HG03432 (cell line): Measurements from ENCODE around the gene CYP4F8.
"Not testable (repeated sequence)": the region's sequence is repeated elsewhere in the genome, so short reads cannot be mapped to it uniquely, and the experiment has no call there.

Source experiments
- ATAC-seq: cut with Tn5 transposase; IDR thresholded peaks from one replicate; pipeline ENCODE4 v1.9.1; 2021; ENCODE audit warnings: mild to moderate bottlenecking, moderate library complexity; ENCODE audit not compliant: unreplicated experiment

The CYP4F8 gene, protein sequence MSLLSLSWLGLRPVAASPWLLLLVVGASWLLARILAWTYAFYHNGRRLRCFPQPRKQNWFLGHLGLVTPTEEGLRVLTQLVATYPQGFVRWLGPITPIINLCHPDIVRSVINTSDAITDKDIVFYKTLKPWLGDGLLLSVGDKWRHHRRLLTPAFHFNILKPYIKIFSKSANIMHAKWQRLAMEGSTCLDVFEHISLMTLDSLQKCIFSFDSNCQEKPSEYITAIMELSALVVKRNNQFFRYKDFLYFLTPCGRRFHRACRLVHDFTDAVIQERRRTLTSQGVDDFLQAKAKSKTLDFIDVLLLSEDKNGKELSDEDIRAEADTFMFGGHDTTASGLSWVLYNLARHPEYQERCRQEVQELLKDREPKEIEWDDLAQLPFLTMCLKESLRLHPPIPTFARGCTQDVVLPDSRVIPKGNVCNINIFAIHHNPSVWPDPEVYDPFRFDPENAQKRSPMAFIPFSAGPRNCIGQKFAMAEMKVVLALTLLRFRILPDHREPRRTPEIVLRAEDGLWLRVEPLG

DNA sequence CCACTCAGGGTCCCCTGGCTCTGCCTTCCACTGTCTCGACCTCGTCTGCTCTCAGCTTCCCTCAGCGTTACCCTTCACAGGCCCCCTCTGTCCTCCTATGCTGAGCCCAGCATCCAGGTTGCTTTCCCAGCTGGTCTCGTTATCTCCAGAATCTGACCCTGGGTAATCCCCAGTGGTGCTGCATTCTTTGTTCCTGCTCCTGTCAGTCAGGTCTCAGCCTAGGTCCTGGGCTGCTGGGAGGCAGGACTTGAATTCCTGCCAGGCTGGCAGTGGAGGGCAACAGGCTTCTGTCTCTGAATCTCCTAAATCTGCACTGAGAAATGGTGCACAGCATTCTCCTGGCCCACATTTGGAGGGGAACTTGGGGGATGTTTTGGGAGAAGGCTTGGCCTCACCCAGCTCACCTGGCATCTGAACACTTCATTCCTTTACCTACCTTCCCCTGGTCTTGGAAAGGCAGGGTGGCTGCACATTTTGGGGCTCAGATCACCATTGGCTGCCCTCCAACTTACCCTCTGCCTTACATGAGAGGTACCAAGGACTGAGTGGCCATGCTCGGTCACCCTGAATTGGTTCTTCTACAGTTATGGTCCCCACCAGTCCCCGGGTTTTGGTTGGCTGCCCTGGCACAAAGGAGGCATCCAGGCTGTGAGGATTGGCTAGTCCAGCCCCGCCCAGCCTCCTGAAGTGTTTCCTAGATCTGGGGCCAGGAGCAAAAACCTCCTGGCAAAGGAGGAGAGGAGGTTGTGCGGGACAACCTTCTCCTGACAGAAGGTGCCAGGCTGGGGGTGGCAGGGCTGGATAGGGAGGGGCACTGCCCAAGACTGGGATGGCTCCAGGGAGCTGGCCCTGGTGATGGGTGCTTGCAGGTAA lies at the start of gene CYP4F8:
Gene CYP4F8, plus strand, starts transcription at position 712 of the 873 bp plus-strand sequence. CDS start 399 bp downstream, outside the sequence.
- ATAC-seq, result no peak

DNA sequence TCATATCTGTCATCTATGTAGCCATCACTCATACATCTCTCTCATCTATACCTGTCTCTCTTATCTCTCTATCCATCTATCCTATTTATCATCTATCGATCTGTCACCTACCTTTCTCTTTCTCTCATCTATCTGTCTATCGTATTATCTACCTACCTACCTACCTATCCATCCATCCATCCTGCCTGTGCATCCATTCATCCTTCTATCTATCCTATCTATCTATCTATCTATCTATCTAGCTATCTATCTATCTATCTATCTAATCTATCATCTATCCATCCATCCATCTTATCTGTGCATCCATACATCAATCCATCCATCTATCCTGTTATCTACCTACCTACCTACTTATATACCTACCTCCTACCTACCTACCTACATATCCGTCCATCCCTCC lies 44.6 kb upstream of the CYP4F8 start:
- no peak for ATAC-seq

DNA sequence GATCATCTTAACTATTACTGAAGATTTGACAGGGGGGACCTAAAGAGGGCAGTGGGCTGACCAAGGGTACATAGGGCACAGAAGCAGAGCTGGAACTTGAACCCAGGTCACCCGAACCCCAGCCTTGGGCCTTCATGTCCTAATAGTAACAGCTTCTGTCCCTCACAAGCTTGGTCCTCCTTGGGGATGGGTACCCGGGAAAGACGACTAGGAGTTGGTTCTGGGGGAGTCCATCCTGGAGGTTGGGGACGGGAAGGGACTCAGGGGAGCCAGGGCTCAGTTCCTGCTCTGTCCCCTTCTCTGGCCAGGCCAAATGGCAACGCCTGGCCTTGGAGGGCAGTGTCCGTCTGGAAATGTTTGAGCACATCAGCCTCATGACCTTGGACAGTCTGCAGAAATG lies 39.6 kb upstream of the CYP4F8 start:
- no peak for ATAC-seq

DNA sequence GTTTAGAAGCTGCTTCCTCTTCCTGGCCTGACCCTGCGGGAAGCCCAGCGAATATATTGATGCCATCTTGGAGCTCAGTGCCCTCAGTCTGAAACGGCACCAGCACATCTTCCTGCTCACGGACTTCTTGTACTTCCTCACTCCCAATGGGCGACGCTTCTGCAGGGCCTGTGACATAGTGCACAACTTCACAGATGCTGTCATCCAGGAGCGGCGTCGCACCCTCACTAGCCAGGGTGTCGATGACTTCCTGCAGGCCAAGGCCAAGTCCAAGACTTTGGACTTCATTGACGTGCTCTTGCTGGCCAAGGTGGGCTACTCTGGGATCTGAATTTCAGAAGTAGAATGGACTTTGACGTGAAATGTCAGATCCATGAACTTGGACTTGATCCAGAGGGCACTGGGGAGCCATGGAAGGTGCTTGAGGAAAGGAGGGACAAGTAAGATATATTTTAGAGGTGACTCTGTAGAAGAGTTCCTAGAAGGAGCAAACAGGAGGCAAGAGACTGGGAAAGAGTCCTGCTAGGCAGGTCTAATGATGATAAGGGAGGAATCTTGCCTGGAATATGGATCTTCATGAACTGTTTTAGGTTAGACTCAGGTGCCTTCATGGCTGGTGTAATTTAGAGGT lies 38.4 kb upstream of the CYP4F8 start:
- no peak for ATAC-seq

DNA sequence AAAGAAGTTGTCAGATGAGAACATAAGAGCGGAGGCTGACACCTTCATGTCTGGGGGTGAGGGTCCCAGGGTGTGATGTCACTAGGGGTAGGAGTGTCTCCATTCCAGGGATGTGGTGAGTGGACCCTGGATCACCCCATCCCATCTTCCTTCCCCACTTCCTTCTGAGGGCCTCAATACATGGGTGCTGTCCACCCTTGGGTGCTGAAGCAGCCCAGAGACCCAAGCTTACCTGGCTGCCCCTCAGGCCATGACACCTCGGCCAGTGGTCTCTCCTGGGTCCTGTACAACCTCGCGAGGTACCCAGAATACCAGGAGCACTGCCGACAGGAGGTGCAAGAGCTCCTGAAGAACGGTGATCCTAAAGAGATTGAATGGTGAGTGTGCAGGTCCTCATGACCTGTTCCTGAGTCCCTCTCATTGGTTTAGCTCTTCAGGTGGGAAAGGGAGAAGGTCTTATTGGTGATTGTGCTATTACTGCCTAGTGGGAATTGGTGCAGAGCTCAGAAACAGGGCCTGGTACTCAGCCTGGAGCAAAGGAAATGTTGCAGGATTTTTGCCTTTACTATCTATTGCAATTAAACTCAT lies 37.7 kb upstream of the CYP4F8 start:
- ATAC-seq, result no peak

DNA sequence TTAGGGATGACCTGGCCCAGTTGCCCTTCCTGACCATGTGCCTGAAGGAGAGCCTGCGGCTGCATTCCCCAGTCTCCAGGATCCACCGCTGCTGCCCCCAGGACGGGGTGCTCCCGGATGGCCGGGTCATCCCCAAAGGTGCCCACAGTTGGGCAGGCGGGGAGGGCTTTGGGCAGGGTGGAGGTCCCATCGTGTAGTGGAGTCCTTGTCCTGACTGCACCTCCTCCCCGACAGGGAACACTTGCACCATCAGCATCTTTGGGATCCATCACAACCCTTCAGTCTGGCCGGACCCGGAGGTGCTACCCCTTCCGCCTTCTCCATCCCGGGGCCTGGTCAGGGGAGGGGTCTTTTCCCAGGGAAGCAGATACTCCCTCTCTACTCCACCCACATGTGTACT lies 31.7 kb upstream of the CYP4F8 start:
- no peak for ATAC-seq

DNA sequence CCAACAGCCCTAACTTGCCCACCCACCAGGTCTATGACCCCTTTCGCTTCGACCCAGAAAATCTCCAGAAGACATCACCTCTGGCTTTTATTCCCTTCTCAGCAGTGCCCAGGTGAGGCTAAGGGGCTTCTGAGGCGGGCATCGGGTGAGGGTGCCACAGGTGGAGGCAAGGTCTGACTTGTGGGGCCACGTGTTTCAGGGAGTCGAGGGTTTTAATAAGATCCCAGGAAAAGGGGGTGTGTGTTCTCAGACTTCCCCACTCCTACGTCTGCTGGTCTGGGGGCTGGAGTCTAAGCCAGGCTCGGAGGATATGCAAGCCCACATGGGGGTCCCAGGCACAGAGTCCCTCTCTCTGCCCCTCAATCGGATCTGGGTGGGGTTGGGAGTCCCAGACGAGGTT lies 30.9 kb upstream of the CYP4F8 start:
- no peak for ATAC-seq

DNA sequence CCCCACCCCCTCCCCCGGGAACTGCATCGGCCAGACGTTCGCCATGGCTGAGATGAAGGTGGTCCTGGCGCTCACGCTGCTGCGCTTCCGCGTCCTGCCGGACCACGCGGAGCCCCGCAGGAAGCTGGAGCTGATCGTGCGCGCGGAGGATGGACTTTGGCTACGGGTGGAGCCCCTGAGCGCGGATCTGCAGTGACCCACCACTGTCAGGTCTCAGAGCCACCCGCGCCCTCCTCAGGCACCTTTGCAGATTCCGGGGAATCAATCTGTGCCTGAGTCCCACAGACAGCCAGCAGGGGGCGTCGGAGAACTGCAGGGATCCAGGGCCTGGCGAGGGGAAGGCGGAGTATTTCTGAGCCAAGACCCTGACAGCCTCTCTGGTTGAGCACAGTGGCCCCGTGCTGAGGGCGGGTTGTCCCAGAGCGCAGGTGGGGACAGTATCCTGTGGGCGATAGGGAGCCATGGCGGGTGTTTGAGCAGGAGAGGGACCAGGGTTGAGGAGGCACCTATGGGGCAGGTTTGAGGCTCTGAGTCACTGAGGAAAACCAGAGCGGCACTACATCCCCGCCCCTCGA lies 30.4 kb upstream of the CYP4F8 start:
- ATAC-seq, result no peak

DNA sequence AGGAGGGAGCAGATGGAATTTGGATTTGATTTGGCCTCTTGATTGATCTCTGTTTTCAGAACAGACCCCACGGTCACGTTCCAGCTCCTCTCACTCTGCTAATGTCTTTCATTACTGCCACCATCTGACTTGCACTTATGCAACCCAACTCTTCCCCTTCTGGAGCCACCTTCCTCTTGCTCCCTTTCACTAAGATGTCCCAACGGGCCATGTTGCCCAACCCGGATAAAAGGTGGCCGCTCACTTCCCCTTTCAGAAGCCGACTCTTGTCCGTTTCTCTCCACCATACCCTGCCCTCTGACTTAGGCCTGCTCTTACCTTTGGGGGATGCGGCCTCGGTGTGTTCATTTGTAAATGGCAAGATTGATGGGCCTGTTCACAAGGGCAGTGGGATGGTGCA lies 27.4 kb upstream of the CYP4F8 start:
- no peak for ATAC-seq

DNA sequence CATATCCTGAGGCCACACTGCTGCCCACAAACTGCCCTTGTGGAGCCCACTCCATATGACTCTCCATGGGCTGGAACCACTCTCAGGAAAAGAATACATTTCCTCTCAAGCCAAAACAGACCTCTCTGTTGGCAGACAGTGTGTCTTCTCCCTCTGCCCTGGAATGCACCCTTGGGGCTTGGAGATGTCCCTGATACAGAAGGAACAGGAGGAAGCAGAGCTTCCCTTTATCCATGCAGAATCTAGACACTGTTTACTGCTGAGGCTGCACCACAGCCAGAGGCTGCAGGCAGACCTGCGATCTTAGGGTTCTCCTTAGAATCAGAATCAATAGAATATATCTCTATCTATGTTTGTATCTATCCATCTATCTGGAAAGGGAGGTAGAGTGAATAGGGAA lies 26.8 kb upstream of the CYP4F8 start:
- ATAC-seq, result no peak

DNA sequence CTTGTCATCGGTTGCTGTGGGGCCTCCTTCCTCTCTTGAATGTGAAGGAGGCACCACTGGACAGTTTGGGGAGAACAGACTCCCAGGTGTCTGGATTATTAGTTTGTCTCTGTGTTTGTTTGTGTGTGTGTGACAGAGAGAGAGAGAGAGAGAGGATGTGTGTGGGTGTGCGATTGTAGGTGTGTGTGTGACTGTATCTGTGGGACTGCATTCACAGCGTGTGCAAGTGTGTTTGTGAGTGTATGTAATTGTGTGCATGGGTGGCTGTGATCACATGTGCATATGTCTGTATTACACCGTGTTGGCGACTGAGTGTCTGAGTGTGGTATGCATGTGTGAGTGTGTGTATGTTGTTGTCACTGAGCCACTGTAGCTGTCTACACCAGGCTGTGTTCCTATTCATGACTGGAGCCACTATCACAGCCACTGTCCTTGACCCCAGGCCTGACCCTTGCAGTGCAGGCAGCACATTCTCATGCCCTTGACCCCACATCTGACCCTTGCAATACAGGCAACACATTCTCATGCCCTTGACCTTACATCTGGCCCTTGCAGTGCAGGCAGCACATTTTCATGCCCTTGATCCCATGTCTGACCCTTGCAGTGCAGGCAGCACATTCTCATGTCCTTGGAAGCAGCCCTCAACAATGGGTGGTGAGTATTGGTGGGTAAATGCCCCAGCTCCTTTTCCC lies 25.1 kb upstream of the CYP4F8 start:
- no peak for ATAC-seq

DNA sequence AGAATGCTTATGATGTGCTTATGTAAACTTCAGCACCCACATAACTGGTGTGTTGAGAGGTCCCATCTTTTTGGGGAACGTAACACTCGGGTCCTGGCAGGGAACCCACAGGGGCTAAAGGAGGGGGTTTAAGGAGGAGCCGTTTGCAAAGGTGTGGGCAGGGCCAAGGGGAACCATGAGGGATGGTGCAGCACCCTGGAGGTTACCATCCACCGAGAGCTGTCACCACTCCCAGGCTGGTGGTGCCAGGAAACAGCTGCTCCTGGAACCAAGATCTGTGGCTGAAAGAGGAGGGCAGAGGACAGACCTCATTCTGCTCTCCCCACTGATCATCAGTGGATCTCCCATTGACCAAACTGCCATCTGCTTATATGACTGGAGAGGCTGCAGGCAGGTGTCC lies 23.2 kb upstream of the CYP4F8 start:
- ATAC-seq, result no peak

DNA sequence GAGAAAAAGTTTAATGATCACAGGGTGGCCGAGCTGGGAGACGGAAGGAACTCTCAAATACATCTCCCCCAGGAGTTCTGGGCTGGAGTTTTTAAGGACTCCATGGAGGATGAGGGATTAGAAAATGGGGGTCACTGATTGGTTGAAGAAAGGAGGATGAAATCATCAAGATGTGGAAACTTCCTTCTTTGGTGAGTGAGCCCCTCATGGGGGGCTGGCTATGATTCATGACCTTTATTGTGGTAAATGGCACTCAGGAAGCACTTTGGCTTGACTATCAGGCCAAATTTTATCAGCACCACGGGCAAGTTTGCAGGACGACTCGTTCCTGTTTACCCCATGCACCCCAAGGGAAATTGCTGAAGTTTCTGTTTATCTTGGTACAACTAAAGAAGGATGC lies 22.5 kb upstream of the CYP4F8 start:
- not testable (repeated sequence) for ATAC-seq

DNA sequence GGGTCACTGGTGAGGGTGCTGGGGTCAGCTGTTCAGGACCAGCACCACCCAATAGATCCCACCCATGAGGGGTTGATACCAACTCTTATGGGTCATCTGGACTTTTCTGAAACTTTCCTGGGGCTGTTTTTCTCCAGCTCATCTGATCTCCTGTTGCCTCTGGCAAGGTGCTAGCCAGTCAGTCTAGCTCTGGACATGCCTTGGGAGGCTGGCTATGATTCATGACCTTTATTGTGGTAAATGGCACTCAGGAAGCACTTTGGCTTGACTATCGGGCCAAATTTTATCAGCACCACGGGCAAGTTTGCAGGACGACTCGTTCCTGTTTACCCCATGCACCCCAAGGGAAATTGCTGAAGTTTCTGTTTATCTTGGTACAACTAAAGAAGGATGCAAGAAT lies 21.3 kb upstream of the CYP4F8 start:
- not testable (repeated sequence) for ATAC-seq

DNA sequence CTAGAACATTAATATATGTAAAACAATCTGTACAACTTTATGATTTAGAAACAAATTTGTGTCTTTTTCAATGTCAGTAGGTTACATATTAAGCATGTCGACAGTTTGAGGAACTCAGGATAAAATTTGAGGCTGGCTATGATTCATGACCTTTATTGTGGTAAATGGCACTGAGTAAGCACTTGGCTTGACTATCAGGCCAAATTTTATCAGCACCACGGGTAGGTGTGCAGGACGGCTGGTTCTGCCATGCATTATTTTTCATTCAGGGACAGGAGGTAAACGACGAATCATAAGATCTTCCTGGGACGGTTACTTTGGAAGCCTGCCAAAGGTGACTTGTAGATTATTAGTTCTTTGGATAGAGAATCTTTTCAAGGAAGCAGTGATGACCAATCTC lies 19.9 kb upstream of the CYP4F8 start:
- no peak for ATAC-seq

DNA sequence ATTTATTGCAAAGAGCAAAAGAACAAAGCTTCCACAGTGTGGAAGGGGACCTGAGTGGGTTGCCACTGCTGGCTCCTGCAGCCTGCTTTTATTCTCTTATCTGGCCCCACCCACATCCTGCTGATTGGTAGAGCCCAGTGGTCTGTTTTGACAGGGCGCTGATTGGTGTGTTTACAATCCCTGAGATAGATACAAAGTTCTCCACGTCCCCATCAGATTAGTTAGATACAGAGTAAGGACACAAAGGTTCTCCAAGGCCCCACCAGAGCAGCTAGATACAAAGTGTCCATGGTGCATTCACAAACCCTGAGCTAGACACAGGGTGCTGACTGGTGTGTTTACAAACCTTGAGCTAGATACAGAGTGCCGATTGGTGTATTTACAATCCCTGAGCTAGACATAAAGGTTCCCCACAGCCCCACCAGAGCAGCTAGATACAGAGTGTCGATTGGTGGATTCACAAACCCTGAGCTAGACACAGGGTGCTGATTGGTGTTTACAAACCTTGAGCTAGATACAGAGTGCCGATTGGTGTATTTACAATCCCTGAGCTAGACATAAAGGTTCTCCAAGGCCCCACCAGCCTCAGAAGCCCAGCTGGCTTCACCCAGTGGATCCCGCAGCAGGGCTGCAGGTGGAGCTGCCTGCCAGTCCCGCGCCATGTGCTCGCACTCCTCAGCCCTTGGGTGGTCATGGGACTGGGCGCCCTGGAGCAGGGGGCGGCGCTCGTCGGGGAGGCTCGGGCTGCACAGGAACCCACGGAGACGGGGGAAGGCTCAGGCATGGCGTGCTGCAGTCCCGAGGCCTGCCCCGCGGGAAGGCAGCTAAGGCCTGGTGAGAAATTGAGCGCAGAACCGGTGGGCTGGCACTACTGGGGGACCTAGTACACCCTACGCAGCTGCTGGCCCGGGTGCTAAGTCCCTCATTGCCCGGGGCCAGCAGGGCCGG lies 6.8 kb upstream of the CYP4F8 start:
- not testable (repeated sequence) for ATAC-seq

DNA sequence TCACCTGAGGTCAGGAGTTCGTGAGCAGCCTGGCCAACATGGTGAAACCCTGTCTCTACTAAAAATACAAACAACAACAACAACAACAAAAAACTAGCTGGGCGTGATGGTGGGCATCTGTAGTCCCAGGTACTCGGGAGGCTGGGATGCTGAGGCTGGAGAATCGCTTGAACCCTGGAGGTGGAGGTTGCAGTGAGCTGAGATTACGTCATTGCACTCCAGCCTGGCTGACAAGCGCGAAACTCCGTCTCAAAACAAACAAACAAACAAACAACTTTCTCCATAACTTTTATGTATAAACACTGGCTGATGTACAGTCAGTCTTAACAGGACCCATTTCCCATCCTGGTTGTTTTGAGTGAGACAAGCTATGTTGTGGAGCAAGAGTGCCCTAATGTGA lies 5.8 kb upstream of the CYP4F8 start:
- no peak for ATAC-seq

DNA sequence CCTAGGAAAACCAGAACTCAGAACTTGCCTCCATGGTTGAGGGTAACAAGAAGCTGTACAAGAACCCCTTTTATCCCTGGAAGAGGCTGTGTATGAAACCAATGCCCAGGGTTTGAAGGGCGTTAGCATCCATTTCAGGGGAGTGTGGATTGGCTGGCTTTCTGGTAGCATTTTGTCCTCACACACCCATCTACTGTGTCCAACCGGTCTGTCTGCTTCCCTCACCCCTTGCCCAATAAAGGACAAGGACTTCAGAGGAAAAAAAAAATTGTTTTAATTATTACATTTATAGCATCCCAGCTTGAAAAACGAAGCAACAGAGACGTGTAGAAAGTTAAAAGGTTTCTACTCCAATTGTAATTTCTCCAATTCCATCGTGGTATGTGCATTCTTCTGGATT lies 2.7 kb upstream of the CYP4F8 start:
- no peak for ATAC-seq

DNA sequence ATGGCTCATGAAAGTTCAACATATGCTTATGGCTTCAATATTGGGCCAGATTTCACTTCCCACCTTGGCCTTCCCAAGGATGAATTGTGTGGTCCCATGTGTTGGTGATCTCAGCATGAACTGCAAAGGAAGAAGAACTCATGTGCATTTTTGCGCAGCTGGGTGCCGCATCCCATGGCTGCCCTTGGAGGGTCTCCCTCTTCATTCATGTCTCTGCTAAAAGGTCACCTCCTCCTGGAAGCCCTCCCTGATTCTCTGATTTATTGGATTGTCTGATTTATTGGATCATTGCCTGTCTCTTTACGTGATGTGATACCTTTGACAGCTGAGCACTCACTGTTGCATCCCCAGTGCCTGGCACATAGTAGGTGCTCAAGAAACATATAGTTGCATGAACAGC lies 1.7 kb upstream of the CYP4F8 start:
- ATAC-seq, result no peak
